Dendritic cell treated with granulocyte-macrophage colony-stimulating factor and Interleukin-4, amounts not matched to agents 40 ng/mL and 50 ng/mL, for 4 days (primary cell): Measurements from ENCODE around the gene NELFA.

Experiments used
- H3K27ac Mint-ChIP-seq: one replicate; pipeline ENCODE4 v1.8.0; 2022; ENCODE audit warnings: mild to moderate bottlenecking, mixed read lengths
- H3K27me3 Mint-ChIP-seq: one replicate; pipeline ENCODE4 v1.8.0; 2022; ENCODE audit warnings: mild to moderate bottlenecking, mixed read lengths
- H3K36me3 Mint-ChIP-seq: one replicate; pipeline ENCODE4 v1.8.0; 2022; ENCODE audit warnings: low read depth, mixed read lengths
- H3K4me1 Mint-ChIP-seq: one replicate; pipeline ENCODE4 v1.8.0; 2022; ENCODE audit warnings: low read depth, mixed read lengths
- H3K4me3 Mint-ChIP-seq: one replicate; pipeline ENCODE4 v1.8.0; 2022; ENCODE audit warnings: mild to moderate bottlenecking, moderate library complexity, mixed read lengths
- H3K9me3 Mint-ChIP-seq: one replicate; pipeline ENCODE4 v1.8.0; 2022; ENCODE audit warnings: mixed read lengths
- intact Hi-C: fragments of 100-400 bp; cut with micrococcal nuclease; formaldehyde crosslinking; loops from one replicate; pipeline ENCODE4 v1.15.0; 2022

The NELFA gene

GRCh38 chr4:2008921-2009650, at the start of gene NELFA:
TSS of gene NELFA (minus strand) at chr4:2008974. CDS start at chr4:2008959, 15 bp downstream.
- H3K4me3 Mint-ChIP-seq, result peak within 1 kb of the TSS; percentile 84
- H3K27ac Mint-ChIP-seq, result peak within 1 kb of the TSS; percentile 91
- peaks cover 8% of the 10 kb centered on the region for H3K27me3 Mint-ChIP-seq
- H3K9me3 Mint-ChIP-seq, result no peaks in the 10 kb centered on the region
- intact Hi-C loops, result loop anchor here (1.0 to 10.0 kb wide), 2 partner anchors 32 to 294 kb away; partner anchors contain the start of gene SLBP
- H3K36me3 Mint-ChIP-seq, result peaks cover 40% of the 10 kb centered on the region
- peaks cover 41% of the 10 kb centered on the region for H3K4me1 Mint-ChIP-seq

DNA sequence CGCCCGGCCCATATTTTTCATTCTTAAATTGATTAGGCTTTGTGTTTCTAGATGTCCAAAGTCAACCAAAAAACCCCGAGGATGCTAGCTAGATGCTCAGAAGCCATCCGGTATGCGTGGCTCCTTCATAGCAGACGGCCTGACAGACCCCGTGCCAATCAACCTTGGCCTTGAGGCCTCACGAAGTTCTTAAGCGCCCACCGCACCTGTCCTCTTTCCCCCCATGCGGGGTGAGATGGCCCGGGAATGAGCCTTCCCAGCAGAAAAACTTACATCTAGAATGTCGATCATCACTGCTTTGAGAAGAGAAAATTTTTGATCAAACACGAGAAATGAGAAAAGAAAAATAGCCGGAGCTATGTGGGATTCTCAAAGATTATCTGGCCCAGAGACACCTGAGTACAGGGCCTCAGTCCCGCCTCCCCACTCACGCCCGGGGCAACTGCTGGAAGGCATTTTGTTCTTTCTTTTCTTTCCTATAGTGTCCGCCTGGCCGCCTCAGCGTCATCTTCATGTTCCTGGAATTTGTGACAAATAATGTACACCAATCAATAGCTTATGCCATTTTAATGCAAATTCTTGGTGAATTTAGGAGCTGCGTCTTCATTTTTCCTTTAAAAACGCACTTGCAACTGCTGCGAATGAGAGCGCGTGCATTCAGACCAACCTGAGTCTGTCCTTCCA, 48.8 kb upstream of the NELFA start:
- no peaks in the 10 kb centered on the region for H3K9me3 Mint-ChIP-seq
- no peaks in the 10 kb centered on the region for H3K4me1 Mint-ChIP-seq
- H3K36me3 Mint-ChIP-seq, result no peaks in the 10 kb centered on the region
- no peak overlapping the region for H3K4me3 Mint-ChIP-seq
- H3K27me3 Mint-ChIP-seq, result peaks cover 71% of the 10 kb centered on the region
- no peak overlapping the region for H3K27ac Mint-ChIP-seq
- intact Hi-C loops, result no loop called here

GRCh38 chr4:2054217-2054616, 45.4 kb upstream of the NELFA start:
- Mint-ChIP-seq H3K4me1 (no peaks in the 10 kb centered on the region), H3K4me3 (no peak overlapping the region), H3K9me3 (no peaks in the 10 kb centered on the region), H3K27me3 (peaks cover 79% of the 10 kb centered on the region), H3K36me3 (no peaks in the 10 kb centered on the region), H3K27ac (no peak overlapping the region)
- intact Hi-C loops, result no loop called here

DNA sequence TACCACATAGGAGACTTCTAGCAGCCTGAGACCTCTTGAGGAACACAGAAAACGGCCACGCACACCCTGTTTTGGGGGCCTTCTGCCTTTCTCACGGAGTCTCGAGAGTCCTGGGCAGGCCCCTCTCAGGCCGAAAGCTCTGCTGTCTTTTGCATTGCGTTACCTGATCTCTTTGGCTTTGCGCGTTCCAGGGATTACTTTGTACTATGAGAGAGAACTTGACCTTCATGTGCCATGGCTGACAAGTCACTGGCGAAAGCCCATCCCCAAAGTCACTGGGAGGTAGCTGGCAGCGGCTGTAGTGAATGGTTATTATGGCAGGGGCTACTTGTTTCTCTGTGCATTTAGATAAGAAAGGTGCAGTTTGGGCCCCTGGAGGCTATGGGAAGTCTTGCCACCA, 42.3 kb upstream of the NELFA start:
- Mint-ChIP-seq H3K36me3 (no peaks in the 10 kb centered on the region), H3K4me1 (no peaks in the 10 kb centered on the region), H3K27me3 (peaks cover 86% of the 10 kb centered on the region)

DNA sequence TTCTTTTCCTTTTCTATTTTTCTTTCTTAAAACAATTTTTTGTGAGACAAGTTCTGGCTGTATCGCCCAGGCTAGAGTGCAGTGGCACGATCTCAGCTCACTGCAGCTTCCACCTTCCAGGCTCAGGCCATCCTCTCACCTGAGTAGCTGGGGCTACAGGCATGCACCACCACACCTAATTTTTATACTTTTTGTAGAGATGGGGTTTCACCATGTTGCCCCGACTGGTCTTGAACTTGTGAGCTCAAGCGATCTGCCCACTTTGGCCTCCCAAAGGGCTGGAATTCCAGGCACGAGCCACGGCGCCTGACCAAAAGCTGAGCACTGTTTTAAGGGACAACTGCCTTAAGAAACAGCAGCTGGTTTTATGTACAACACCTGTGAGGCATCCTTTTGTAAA, 41.0 kb upstream of the NELFA start:
- intact Hi-C loops, result no loop called here
- Mint-ChIP-seq H3K4me1 (no peaks in the 10 kb centered on the region), H3K27me3 (peaks cover 85% of the 10 kb centered on the region)

More for the DNA sequence above, 42.3 kb upstream of the NELFA start:
- H3K9me3 Mint-ChIP-seq, result no peaks in the 10 kb centered on the region
- no peak overlapping the region for H3K27ac Mint-ChIP-seq
- intact Hi-C loops, result no loop called here
- H3K4me3 Mint-ChIP-seq, result no peak overlapping the region

GRCh38 chr4:2049381-2049780, 40.6 kb upstream of the NELFA start:
- intact Hi-C loops, result no loop called here
- Mint-ChIP-seq H3K4me3 (no peak overlapping the region), H3K27ac (no peak overlapping the region), H3K4me1 (no peaks in the 10 kb centered on the region), H3K9me3 (no peaks in the 10 kb centered on the region), H3K36me3 (peaks cover 3% of the 10 kb centered on the region), H3K27me3 (peaks cover 85% of the 10 kb centered on the region)

More for the DNA sequence above, 41.0 kb upstream of the NELFA start:
- Mint-ChIP-seq H3K9me3 (no peaks in the 10 kb centered on the region), H3K4me3 (no peak overlapping the region), H3K36me3 (no peaks in the 10 kb centered on the region), H3K27ac (no peak overlapping the region)

GRCh38 chr4:2048831-2049230, 40.1 kb upstream of the NELFA start:
- peaks cover 9% of the 10 kb centered on the region for H3K36me3 Mint-ChIP-seq
- H3K9me3 Mint-ChIP-seq, result no peaks in the 10 kb centered on the region
- H3K4me3 Mint-ChIP-seq, result no peak overlapping the region
- no peak overlapping the region for H3K27ac Mint-ChIP-seq
- H3K27me3 Mint-ChIP-seq, result peaks cover 85% of the 10 kb centered on the region
- no peaks in the 10 kb centered on the region for H3K4me1 Mint-ChIP-seq
- intact Hi-C loops, result no loop called here

DNA sequence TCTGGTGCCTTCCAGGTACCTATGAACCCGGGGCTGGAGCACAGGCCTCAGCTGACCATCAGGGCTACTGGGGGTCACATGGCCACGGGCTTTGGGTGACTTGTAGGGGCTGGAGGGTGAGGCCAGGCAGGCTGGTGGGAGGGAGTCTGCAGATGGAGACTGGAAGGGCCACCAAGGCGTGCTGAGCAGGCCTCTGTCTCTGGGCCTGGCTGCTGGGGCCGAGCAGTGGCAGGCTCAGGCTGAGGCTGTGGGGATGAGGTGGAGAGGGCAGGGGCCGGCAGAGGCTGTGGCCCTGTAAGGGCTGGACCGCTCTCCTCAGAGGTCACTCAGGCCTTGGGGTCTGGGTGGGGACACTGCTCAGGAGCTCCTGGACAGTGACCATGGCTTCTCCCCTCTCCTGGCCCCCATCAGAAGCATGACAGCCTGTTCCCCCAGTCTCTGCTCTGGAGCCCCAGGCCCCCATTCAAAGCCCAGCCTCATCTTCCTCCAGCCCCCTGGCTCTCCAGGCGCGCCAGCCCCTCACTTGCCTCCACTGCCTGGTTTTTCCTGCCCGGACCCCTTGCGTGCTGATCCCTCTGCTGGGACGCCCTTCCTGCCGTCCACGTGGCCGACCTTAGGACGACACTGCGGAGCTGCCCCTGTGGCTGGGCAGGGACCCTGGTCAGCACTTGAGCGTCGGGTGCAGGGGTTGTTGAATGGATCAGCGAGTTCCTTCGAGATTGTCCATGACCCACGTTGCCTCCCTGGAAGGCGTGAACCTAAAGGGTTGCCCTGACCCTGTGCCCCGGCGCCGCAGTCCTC, 39.2 kb upstream of the NELFA start:
- H3K4me1 Mint-ChIP-seq, result peaks cover 7% of the 10 kb centered on the region
- no peaks in the 10 kb centered on the region for H3K9me3 Mint-ChIP-seq
- H3K27me3 Mint-ChIP-seq, result peaks cover 80% of the 10 kb centered on the region
- H3K36me3 Mint-ChIP-seq, result peaks cover 14% of the 10 kb centered on the region
- no peak overlapping the region for H3K4me3 Mint-ChIP-seq
- intact Hi-C loops, result no loop called here
- no peak overlapping the region for H3K27ac Mint-ChIP-seq

- H3K4me3 Mint-ChIP-seq, result no peak overlapping the region
- peaks cover 76% of the 10 kb centered on the region for H3K27me3 Mint-ChIP-seq
- H3K9me3 Mint-ChIP-seq, result no peaks in the 10 kb centered on the region
- intact Hi-C loops, result no loop called here
- H3K36me3 Mint-ChIP-seq, result peaks cover 14% of the 10 kb centered on the region
- H3K27ac Mint-ChIP-seq, result no peak overlapping the region
- peaks cover 10% of the 10 kb centered on the region for H3K4me1 Mint-ChIP-seq
Measured at GRCh38 chr4:2047031-2047660, 38.4 kb upstream of the NELFA start.

DNA sequence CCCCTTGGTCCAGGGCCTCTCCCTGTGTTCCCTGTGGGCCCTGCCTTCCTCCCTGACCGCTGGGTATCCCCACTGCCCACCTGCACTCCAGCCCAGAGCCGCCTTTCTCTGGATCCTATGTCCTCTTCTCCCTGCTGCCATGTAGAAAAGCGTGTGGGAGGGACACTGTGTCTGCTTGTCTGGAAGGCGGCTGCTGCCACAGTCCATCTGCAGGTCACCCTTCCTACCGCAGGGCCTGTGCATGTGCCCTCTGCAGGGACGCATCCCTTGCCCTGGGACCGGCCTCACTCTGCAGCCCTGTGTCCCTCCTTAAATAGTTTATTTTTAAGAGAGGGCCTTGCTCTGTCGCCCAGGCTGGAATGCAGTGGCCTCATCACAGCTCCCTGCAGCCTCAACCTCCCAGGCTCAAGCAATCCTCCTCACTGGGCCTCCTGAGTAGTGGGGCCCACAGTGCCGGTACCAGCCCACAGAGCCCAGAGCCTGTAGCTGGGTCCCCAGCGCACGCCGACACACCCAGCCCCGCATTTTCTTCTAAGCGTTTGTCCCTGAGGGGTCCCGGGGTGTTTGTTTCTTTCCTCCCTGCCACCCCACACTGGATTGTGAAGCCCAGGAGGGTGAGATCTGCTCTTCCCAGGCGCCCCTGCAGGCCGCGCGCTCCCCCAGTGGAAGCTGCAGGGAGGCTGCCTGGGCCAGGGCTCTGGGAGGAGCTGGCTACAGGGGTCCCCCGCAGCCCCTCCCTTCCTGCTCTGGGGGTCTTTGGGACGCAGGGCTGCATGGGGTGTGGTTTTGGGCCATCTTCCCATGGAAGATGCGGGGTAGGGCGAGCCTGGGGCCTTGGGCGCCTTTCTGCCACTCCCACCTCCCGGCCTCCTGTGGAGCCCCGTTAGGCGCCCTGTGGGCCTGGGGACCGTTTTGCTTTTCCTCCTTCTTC, 37.5 kb upstream of the NELFA start:
- intact Hi-C loops, result no loop called here
- H3K4me1 Mint-ChIP-seq, result peaks cover 16% of the 10 kb centered on the region
- H3K27me3 Mint-ChIP-seq, result peaks cover 74% of the 10 kb centered on the region
- no peak overlapping the region for H3K27ac Mint-ChIP-seq
- no peak overlapping the region for H3K4me3 Mint-ChIP-seq
- H3K9me3 Mint-ChIP-seq, result no peaks in the 10 kb centered on the region
- H3K36me3 Mint-ChIP-seq, result peaks cover 23% of the 10 kb centered on the region

DNA sequence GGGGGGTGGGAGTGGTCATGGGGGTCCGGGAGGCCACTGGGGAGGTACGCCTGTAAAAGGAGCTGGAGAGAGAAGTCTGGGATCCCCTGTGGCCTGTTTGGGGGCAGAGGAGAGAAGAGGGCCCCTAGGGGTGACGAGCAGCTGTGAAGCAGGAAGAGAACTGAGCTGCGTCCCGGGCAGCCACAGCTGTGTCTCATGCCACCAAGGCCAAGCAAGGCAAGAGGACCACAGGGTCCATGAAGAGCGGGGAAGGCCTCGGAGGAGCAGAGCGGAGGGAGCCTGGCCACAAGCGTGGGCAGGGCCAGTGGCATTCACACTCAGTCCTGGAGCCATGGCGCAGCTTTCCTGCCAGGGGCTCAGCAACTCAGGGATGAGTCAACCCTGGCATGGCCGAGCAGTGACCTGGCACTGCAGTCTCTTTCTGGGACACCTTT, 36.8 kb upstream of the NELFA start:
- no peak overlapping the region for H3K4me3 Mint-ChIP-seq
- no peak overlapping the region for H3K27ac Mint-ChIP-seq
- H3K9me3 Mint-ChIP-seq, result no peaks in the 10 kb centered on the region
- peaks cover 71% of the 10 kb centered on the region for H3K27me3 Mint-ChIP-seq
- H3K4me1 Mint-ChIP-seq, result peaks cover 16% of the 10 kb centered on the region
- intact Hi-C loops, result no loop called here
- peaks cover 24% of the 10 kb centered on the region for H3K36me3 Mint-ChIP-seq

GRCh38 chr4:2044542-2045517, 36.1 kb upstream of the NELFA start:
- intact Hi-C loops, result no loop called here
- Mint-ChIP-seq H3K9me3 (no peaks in the 10 kb centered on the region), H3K27ac (no peak overlapping the region), H3K27me3 (peaks cover 72% of the 10 kb centered on the region), H3K4me1 (peaks cover 16% of the 10 kb centered on the region), H3K36me3 (peaks cover 24% of the 10 kb centered on the region), H3K4me3 (no peak overlapping the region)
